ENCODE results near the gene ZBTB46. TPM values are rescaled to one million over a fixed set of nuclear protein-coding genes. Genes with fewer than 3 reads are reported as not detected.

Gene ZBTB46
- total RNA-seq, 1 experiment from 2014 or later = 10.7 TPM

DNA sequence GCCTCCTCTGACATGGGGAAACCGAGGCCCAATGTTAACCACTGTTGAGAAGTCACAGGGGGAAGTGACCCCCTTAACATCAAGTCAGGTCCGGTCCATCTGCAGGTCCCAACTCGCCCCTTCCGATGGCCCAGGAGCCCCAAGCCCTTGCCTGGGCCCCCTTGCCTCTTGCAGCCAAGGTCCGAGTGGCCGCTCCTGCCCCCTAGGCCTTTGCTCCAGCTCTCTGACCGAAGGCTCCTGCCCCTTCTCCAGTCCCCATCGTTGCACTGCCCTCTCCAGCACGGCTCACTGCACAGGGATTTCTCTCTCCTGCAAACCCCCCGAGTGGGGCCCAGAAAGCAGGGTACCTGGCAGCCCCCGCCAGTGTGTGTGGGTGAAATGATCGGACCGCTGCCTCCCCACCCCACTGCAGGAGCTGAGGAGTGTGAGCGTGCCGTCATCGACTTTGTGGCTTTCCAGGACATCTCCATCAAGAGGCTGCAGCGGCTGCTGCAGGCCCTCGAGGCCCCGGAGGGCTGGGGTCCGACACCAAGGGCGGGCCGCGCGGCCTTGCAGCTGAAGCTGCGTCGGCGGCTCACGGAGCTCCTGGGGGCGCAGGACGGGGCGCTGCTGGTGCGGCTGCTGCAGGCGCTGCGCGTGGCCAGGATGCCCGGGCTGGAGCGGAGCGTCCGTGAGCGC, 133.1 kb downstream of the ZBTB46 start:
- peaks cover 35 to 78% of the 10 kb centered on the region in 2 experiments for H3K4me1 ChIP-seq (ENCODE audit: control insufficient read depth in 1 of 2, insufficient read depth in 2 of 2, low read length in 2 of 2)
- POLR2A ChIA-PET = interaction anchor here (1.1 to 3.1 kb wide), 8 partner anchors 10 to 260 kb away, joined by 3 to 28 read pairs (median 7); partner anchors contain the start of genes ARFRP1, RTEL1, TPD52L2 and ZGPAT
- H3K9ac ChIP-seq (ENCODE audit: low read length) = peak overlapping the region; percentile 71
- H2AFZ ChIP-seq (ENCODE audit: low read depth, low read length, poor library complexity, severe bottlenecking) = no peak overlapping the region
- intact Hi-C loops (cut with micrococcal nuclease) = loop anchor here (2.0 to 5.0 kb wide), 5 partner anchors 15 to 259 kb away; partner anchors contain the start of genes PTK6, STMN3 and UCKL1
- peaks cover 10% of the 10 kb centered on the region; the same call in 1 of the 2 replicates for H3K79me2 ChIP-seq (ENCODE audit: insufficient read depth, low read length)
- peak overlapping the region; percentile 91 for H3K27ac ChIP-seq (ENCODE audit: low read depth, low read length)
- no peaks in the 10 kb centered on the region for H3K27me3 ChIP-seq (ENCODE audit: insufficient read depth, low read length)
- CTCF ChIA-PET = interaction anchor here (1.2 to 1.6 kb wide), 3 partner anchors 10 to 160 kb away, joined by 3 to 6 read pairs (median 3); partner anchors contain the start of genes ARFRP1, PTK6 and ZGPAT
- H3K9me2 ChIP-seq (ENCODE audit: insufficient read depth) = no peaks in the 10 kb centered on the region
- H3K4me3 ChIP-seq (replicated peaks in 1 of 2; ENCODE audit: low read depth in 1 of 2, low read length in 2 of 2) = peak overlapping the region; percentile 58 to 69
- H3K9me3 ChIP-seq (ENCODE audit: control insufficient read depth in 1 of 2, insufficient read depth in 1 of 2, low read depth in 1 of 2, low read length in 2 of 2) = no peaks in the 10 kb centered on the region
- ATAC-seq (no peak), DNase-seq (ENCODE audit: low read depth, low spot score) (no peak)
- BruUV-seq (replicated peaks) = no TSS peak
- TF ChIP-seq EZH2 (IDR thresholded peaks at IDR 0.05) = no peak
- peak overlapping the region; percentile 78 for H3K4me2 ChIP-seq (ENCODE audit: low read length)
- RAD21 ChIA-PET (ENCODE audit: low non-redundant PET in 1 of 2, low total read pairs in 2 of 2, uncharacterized antibody in 2 of 2, unreplicated experiment in 2 of 2) = interaction anchor here in 1 of 2 experiments (0.9 kb wide), 1 partner anchor 166 kb away, joined by 3 read pairs; no protein-coding TSS in a partner anchor
- peaks cover 0 to 8% of the 10 kb centered on the region in 2 experiments; a peak in 1 of 4 replicates for H3K36me3 ChIP-seq (ENCODE audit: control insufficient read depth in 1 of 2, insufficient read depth in 2 of 2, low read length in 2 of 2)
- no peaks in the 10 kb centered on the region for H4K20me1 ChIP-seq (ENCODE audit: insufficient read depth)

- intact Hi-C loops (cut with micrococcal nuclease) = loop anchor here (2.0 to 5.0 kb wide), 5 partner anchors 15 to 260 kb away; partner anchors contain the start of genes PTK6, STMN3 and UCKL1
- no peak for TF ChIP-seq TCF7L2 (IDR thresholded peaks at IDR 0.05; ENCODE audit: borderline replicate concordance, extremely low read depth, insufficient read depth, insufficient read length)
- TF ChIP-seq CEBPB (IDR thresholded peaks at IDR 0.05; ENCODE audit: low read depth) = no peak
- TF ChIP-seq RAD21 (IDR thresholded peaks at IDR 0.05; ENCODE audit: low read depth) = no peak
- TF ChIP-seq, protein P1, sequence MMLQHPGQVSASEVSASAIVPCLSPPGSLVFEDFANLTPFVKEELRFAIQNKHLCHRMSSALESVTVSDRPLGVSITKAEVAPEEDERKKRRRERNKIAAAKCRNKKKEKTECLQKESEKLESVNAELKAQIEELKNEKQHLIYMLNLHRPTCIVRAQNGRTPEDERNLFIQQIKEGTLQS (IDR thresholded peaks at IDR 0.05) = no peak
- no peak for TF ChIP-seq EZH2phosphoT487 (IDR thresholded peaks at IDR 0.05; ENCODE audit: borderline replicate concordance)
- TF ChIP-seq POLR2AphosphoS5 (IDR thresholded peaks at IDR 0.05; ENCODE audit: low read depth, low read length) = no peak
- TF ChIP-seq CTCF (IDR thresholded peaks at IDR 0.05 in 2 of 3, conservative IDR thresholded peaks at IDR 0.05 in 1 of 3; ENCODE audit: borderline replicate concordance in 1 of 3, insufficient read depth in 1 of 3, low read depth in 2 of 3, low read length in 2 of 3) = no peak
- TF ChIP-seq EZH2 (IDR thresholded peaks at IDR 0.05) = no peak
- TF ChIP-seq, protein P2, sequence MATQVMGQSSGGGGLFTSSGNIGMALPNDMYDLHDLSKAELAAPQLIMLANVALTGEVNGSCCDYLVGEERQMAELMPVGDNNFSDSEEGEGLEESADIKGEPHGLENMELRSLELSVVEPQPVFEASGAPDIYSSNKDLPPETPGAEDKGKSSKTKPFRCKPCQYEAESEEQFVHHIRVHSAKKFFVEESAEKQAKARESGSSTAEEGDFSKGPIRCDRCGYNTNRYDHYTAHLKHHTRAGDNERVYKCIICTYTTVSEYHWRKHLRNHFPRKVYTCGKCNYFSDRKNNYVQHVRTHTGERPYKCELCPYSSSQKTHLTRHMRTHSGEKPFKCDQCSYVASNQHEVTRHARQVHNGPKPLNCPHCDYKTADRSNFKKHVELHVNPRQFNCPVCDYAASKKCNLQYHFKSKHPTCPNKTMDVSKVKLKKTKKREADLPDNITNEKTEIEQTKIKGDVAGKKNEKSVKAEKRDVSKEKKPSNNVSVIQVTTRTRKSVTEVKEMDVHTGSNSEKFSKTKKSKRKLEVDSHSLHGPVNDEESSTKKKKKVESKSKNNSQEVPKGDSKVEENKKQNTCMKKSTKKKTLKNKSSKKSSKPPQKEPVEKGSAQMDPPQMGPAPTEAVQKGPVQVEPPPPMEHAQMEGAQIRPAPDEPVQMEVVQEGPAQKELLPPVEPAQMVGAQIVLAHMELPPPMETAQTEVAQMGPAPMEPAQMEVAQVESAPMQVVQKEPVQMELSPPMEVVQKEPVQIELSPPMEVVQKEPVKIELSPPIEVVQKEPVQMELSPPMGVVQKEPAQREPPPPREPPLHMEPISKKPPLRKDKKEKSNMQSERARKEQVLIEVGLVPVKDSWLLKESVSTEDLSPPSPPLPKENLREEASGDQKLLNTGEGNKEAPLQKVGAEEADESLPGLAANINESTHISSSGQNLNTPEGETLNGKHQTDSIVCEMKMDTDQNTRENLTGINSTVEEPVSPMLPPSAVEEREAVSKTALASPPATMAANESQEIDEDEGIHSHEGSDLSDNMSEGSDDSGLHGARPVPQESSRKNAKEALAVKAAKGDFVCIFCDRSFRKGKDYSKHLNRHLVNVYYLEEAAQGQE (IDR thresholded peaks at IDR 0.05; ENCODE audit: low read depth) = no peak
- no peak for TF ChIP-seq POLR2A (IDR thresholded peaks at IDR 0.05; ENCODE audit: borderline replicate concordance, extremely low read depth, insufficient read depth, insufficient read length)
Measured at GRCh38 chr20:63697357-63697867, 133.7 kb downstream of the ZBTB46 start.

More at GRCh38 chr20:63697357-63697867, 133.7 kb downstream of the ZBTB46 start:
- no peaks in the 10 kb centered on the region for H3K27me3 ChIP-seq (ENCODE audit: insufficient read depth, low read length)
- peak overlapping the region; percentile 78 for H3K4me2 ChIP-seq (ENCODE audit: low read length)
- no peaks in the 10 kb centered on the region for H3K9me3 ChIP-seq (ENCODE audit: control insufficient read depth in 1 of 2, insufficient read depth in 1 of 2, low read depth in 1 of 2, low read length in 2 of 2)
- H2AFZ ChIP-seq (ENCODE audit: low read depth, low read length, poor library complexity, severe bottlenecking) = no peak overlapping the region
- H3K4me1 ChIP-seq (ENCODE audit: control insufficient read depth in 1 of 2, insufficient read depth in 2 of 2, low read length in 2 of 2) = peaks cover 35 to 72% of the 10 kb centered on the region in 2 experiments
- ChIA-PET POLR2A (interaction anchor here (1.5 to 3.1 kb wide), 3 partner anchors 15 to 159 kb away, joined by 4 to 28 read pairs (median 12); no protein-coding TSS in a partner anchor), RAD21 (ENCODE audit: low non-redundant PET in 1 of 2, low total read pairs in 2 of 2, uncharacterized antibody in 2 of 2, unreplicated experiment in 2 of 2) (no interaction called here), CTCF (interaction anchor here (1.2 kb wide), 1 partner anchor 160 kb away, joined by 3 read pairs; no protein-coding TSS in a partner anchor)
- peaks cover 0 to 8% of the 10 kb centered on the region in 2 experiments; a peak in 1 of 4 replicates for H3K36me3 ChIP-seq (ENCODE audit: control insufficient read depth in 1 of 2, insufficient read depth in 2 of 2, low read length in 2 of 2)
- no TSS peak for BruUV-seq (replicated peaks)
- no peaks in the 10 kb centered on the region for H3K9me2 ChIP-seq (ENCODE audit: insufficient read depth)
- DNase-seq (ENCODE audit: low read depth, low spot score) (no peak), ATAC-seq (peak; percentile 13)
- peak overlapping the region; percentile 91 for H3K27ac ChIP-seq (ENCODE audit: low read depth, low read length)
- no peaks in the 10 kb centered on the region for H4K20me1 ChIP-seq (ENCODE audit: insufficient read depth)
- H3K79me2 ChIP-seq (ENCODE audit: insufficient read depth, low read length) = peaks cover 10% of the 10 kb centered on the region; the same call in 1 of the 2 replicates
- H3K9ac ChIP-seq (ENCODE audit: low read length) = peak overlapping the region; percentile 71
- peak overlapping the region; percentile 58 to 69 for H3K4me3 ChIP-seq (replicated peaks in 1 of 2; ENCODE audit: low read depth in 1 of 2, low read length in 2 of 2)

All from HCT116 (cell line).